GM21619 (cell line): ENCODE data around the gene OR7G1.

Source experiments
- ATAC-seq: cut with Tn5 transposase; IDR thresholded peaks from one replicate; pipeline ENCODE4 v1.9.1; 2021; ENCODE audit not compliant: unreplicated experiment

OR7G1 gene, protein sequence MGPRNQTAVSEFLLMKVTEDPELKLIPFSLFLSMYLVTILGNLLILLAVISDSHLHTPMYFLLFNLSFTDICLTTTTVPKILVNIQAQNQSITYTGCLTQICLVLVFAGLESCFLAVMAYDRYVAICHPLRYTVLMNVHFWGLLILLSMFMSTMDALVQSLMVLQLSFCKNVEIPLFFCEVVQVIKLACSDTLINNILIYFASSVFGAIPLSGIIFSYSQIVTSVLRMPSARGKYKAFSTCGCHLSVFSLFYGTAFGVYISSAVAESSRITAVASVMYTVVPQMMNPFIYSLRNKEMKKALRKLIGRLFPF

DNA sequence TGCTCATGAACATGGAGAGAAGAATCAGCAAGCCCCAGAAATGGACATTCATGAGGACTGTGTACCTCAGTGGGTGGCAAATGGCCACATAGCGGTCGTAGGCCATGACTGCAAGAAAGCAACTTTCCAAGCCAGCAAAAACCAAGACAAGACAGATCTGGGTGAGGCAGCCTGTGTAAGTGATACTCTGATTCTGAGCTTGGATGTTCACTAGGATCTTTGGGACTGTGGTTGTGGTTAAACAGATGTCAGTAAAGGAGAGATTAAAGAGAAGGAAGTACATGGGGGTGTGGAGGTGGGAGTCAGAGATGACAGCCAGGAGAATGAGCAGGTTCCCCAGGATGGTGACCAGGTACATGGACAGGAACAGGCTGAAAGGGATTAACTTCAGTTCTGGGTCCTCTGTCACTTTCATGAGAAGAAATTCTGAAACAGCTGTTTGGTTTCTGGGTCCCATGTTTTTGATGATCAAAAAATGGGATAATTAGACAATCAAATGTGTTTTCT is at the start of gene OR7G1:
OR7G1 (minus strand) TSS at position 457 of the 507 bp plus-strand sequence; CDS start at position 457, 0 bp downstream.
- no peak for ATAC-seq

DNA sequence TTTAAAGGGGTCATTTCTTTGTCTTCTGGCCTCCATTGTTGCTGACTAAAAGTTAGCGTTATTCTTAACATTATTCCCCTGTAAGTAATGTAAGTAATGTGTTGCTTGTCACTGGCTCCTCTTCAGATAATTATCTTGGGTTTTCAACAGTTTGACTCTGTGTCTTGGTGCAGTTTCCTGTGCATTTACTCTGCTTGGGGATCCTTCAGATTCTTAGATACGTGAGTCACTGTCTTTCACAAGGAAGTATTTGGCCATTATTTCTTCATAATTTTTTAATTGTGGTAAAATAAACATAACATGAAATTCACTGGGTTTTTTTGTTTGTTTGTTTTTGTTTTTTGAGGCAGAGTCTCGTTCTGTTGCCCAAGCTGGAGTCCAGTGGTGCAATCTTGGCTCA is 49.7 kb upstream of the OR7G1 start:
- ATAC-seq, result no peak

DNA sequence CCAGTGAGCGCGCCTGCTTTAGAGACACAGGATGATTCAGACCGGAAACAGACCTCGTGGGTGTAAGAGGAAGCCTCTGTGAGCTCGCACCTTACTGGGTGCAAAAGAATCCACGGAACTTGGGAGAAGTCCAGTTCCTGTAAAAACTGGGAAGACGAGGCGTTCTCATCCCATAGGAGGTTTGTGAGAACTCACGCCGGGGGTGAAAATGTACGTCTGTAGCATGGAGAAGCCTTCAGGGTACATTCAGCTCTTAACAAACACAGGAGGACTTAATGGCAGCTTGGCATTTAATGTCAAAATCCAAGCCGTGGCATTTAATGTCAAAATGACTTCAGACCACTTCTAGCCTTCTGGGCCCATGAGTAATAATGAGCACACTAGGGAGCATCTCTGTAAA is 45.9 kb upstream of the OR7G1 start:
- no peak for ATAC-seq

DNA sequence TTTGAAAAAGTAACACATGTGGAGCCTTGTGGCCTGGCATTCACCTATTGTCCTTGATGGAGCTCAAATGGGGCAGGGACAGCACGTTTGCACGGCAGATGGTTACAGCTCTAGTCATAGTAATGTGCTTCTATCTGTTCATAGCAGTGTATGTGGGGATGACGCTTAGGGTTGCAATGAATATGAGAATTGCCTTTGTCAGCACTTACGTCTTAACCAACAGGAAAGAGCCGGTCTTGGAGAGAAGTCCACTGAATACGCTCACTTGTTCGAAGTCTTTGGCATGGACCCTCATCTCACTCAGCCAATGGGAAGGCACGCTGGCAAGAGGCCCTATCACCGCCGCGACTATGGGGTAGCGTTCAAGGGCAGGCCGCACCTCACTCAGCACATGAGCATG is 44.3 kb upstream of the OR7G1 start:
- ATAC-seq, result no peak

DNA sequence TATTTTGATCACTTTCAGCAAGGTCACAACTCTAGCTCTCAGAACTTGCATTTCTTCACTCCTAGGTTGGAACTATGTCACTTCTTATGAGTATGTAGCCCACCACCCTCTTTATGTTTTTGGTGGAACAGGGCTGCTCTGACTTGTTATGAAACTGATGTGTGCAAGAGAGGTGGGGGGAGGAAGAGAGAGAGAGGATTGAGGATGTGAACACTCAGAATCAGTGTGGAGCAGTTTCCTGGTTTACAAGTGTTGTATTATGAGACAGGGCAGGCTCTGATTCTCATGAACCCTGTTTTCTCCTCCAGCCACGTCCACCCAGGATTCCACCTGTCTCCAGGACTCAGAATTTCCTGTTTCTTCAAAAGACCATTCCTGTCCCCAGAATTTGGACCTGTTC is 40.7 kb upstream of the OR7G1 start:
- no peak for ATAC-seq

DNA sequence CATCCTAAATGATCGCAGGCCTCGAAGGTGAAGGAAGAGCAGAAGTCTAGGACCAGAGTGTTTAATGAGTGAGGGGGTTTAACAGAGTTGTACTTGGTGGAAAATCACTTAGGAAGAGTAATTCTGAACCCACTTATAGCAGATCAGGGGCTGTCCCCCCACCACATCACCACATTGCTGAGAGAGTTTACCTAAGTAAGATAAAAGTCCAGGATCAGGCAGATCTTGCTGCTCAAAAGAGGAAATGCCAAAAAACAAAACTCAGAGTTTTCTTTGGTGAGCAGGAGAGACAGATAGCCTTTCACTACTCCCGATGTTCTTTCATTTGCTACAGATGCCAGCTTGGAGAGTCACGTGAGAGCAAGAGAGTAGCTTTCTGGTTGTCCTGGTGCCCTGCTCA is 40.0 kb upstream of the OR7G1 start:
- no peak for ATAC-seq

DNA sequence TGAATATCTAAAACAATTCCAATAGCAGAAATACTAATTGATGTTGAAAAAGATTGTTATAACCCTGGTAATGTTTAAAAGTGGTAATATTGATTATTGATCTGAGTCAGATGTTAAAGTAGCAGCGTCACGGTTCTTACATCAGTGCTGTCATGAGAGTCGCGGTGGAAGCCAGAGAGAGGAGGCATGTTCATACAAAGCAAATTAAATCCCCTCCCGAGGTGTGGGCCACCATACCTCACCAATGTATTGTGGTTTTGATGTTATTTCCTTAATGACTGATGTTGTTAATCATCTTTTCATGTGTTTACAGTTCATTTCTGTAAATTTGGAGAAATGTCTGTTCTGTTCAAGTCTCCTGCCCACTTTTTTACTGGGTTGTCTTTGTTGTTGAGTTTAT is 35.8 kb upstream of the OR7G1 start:
- no peak for ATAC-seq

DNA sequence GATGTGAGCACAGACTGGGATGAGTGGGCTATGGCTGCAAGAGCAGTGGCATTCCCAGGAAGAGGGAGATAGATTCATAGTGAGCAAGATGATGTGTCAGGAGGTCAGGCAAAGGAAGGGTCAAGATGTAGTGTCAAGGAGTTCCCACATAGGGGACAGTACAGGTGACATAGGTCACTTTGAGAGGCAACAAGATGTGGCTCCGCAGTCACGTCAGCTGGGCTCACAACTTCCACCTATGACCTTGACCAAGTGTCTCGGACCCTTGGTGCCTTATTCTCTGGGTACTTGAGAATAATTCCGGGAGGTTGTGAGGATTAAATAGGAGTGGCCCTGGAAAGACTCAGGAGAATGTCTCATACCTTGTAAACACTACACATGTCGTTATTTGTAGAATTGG is 35.1 kb upstream of the OR7G1 start:
- no peak for ATAC-seq

DNA sequence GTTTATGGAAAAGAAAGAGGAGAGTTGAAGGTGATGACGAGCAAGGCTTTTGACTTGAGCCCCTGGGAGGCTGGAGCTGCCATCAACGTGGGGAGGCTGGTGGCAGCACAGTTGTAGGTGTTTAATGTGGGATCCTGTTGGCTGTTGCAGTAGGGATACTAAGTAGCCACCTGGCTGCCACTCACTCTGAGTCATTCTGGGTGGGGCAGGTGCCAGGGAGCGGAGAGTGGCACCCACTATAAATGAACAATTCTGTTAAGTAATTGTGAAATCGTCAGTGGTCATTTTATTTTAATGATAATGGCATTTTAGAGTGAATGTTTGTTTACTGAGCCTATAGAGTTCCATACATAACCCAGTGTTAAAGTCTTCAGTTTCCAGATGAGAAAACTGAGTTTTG is 34.4 kb upstream of the OR7G1 start:
- ATAC-seq, result no peak

DNA sequence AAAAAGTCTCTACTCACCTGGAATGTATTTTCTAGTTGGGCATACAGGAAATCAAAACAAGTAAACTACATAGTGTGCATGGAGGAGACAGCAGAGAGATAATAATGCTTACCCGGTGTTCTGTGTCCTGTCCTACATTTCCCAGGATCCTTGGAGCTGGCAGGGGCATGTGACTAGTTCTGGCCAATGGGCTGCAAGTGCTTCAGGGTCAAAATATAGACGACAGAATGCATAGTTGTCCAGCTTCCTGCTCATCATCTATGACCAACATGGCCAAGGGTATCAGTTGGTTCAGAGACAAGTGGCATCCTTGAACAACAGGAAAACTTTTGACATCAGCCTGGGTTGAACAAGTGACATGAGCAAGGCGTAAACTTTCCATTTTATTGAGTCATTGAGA is 33.1 kb upstream of the OR7G1 start:
- no peak for ATAC-seq

DNA sequence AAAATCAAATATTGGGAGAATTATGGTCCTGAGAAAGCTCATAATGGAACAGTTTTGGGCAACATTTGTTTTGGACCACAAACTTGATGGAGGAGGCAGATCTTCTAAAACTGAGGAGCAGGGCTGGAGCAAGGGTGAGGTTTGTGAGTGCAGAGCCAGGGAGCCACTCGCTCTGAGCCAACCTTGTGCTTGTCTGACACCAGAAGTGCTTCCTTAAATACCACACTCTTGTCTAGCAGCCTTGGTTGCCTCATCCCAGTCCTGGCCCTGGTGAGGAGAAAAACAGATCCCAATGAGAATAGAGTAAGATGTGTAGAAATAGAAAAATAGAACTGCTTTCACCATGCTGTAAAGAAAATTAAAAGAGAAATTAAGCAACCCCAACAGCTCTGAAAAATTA is 31.3 kb upstream of the OR7G1 start:
- no peak for ATAC-seq

DNA sequence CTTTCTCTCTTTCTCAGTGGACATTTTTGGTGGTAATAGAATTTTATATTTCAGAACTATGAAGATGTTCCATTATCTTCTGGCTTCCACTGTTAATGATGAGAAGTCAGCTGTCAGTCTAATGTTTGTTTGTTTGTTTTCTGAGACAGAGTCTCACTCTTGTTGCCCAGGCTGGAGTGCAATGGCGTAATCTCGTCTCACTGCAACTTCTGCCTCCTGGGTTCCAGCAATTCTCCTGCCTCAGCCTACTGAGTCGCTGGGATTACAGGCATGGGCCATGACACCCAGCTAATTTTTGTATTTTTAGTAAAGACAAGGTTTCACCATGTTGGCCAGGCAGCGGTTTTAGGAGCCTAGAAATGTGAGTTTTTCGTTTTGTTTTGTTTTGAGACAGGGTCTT is 29.4 kb upstream of the OR7G1 start:
- ATAC-seq, result no peak

DNA sequence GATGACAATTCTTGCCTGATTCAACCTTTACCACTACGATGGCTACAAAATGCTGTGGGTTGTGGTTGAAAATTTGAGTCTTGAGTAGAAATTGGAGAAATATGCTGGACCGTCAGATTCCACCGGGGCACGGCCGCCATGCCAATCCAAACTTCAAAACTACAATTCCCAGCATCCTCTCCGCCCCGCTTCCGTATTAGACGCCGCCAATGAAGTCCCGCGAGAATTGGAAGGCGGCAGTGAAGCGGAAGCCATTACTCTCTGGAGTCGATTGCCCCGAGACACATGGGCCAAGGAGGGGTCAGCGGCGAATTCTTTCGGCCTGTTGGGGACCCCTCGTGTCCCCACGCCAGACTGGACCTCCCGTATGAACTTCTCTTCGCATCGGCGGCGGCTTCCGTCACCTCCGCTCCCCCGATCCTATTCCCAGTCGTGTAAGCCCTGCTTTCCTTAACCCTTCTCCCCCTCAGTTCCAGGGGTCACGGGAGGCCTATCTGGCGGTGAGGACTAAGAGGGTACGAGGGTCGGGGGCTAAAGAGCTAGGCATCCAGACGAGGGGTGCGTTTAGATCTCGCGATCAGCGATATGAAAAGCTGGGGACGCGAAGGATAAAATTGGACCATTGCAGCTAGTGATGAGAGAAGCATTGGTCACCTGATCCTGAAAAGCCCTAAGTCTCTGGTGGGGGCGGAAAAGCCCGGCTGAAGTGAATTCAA is 24.8 kb upstream of the OR7G1 start, which contains the start of gene ZNF317:
ZNF317 (plus strand) TSS at position 239 of the 716 bp plus-strand sequence. CDS start 15,620 bp downstream, outside the sequence.
- ATAC-seq, result peak; percentile 94

DNA sequence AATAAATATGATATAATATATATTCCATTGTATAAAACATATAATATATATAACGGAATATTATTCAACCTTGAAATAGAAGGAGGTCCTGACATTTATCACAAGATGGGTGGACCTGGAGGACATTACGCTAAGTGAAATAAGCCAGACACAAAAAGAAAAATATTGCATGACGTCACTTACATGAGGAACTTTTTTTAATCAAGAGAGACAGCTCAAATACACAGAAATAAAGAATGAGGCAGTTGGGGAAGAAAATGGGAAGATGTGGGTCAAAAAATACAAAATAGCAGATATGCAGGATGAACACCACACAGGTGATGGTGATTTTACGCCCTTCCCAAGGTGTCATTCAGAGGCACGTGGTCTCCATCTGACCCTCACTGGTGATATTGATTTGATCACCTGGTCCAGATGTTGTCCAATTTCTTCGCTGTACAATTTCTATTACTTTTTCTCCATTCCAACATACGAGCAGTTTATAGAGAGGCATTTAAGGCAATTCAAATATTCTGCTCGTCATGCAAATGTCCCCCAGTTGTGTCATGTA is 24.1 kb upstream of the OR7G1 start:
- peak; percentile 4 for ATAC-seq

DNA sequence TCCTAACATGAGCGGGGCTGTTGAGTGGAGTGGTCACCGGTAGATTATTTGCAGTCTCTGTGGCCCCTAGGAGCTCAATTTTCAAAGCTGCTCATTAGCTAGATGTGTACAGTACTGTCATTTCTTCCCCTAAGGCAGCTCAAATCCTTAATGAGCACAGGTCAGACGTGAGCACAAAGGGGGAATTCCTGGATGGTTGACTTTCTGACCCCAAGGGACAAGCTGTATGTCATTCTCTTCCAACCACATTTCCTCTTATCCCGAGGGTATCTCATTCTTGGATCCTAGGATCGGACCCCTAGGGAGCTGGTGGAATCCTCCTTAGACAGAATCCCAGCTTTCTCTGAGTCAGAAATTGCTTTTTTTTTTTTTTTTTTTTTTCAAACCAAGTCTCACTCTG is 16.9 kb upstream of the OR7G1 start:
- ATAC-seq, result no peak

DNA sequence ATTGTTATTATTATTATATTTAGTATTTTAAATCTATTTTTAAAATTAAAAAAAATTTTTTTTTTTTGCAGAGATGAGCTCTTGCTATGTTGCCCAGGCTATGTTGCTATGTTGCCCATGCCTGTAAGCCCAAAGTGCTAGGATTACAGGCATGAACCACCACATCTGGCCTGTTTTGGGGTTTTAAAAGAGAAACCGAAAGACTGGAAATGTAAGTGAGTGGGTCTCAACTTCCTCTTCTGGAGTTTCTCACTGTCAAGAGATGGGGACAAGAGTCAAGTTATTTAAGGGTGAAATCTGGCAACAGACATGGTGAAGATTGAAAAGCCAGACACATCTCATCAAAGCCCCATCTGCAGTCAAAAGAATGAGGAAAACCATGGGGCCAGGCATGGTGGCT is 15.4 kb upstream of the OR7G1 start:
- ATAC-seq, result no peak

DNA sequence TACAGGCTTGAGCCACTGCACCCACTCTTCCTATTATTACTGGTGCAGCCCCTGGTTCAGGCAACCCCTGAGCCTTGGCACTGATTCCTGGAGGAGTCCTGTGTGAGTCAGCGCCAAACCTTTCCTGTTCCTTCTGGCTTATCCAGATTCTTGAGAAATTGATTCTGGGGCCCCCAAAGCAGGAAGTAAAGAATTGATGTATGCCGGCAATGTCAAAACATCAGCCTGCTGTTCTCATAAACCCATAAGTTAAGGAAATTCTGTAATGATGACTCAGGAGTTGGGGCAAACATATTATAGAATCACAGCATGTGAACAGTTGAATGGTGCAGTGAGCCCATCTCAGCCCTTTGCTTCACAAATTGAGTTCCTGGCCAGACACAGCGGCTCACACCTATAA is 12.6 kb upstream of the OR7G1 start:
- no peak for ATAC-seq

DNA sequence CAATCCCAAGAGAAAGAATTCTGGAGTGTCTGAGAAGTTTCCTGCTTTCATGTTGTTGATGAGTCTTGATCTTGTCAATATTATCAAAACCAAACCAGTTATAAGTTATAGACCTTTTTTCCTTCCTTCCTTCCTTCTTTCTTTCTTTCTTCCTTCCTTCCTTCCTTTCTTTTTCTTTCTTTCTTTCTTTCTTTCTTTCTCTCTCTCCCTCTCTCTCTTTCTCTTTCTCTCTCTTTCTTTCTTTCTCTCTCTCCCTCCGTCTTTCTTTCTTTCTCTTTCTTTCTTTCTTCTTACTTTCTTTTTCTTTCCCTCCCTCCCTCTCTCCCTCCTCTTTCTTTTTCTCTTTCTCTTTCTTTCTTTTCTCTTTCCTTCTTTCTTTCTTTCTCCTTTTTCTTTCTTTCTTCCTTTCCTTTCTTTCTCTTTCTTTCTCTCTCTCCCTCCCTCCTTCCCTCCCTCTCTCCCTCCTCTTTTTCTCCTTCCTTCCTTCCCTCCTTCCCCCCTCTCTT is 11.4 kb upstream of the OR7G1 start, which contains the start of gene OR7G3:
OR7G3 (minus strand) TSS at position 51 of the 506 bp plus-strand sequence; CDS start at position 51, 0 bp downstream.
- ATAC-seq, result no peak

DNA sequence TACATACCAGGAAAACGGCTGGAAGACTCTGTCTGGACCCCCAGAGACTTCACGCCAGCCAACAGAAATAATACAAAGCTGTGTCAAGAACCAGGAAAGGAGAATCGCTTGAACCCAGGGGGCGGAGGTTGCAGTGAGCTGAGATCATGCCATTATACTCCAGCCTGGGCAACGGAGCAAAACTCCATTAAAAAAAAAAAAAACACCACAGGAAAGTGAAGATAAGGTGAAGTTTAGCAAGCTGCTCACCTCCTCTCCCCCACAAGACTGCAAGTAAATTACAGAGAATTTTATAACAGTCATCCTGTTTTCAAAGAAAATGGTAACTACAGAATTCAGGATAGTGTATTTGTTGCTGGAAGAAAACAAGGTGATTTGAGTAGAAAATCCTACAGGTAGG is 984 bp upstream of the OR7G1 start:
- ATAC-seq, result no peak

DNA sequence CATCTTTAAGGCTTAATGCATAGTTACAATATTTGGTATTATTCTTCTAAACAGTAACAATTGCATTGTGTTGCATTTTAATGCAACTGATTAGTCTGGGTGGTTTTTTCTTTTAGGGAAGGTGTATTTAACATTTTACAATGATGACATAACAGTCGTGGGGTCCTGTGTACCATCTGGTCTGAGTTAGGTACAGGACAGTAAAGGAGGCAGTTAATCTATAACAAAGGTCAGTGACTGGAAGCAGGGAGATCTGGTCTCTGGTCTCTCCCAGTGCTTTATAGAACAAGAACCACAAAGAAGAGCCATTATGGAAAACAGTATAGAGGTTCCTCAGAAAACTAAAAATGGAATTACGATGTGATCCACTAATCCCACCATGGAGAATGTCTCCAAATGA is 5.6 kb downstream of the OR7G1 start:
- no peak for ATAC-seq

DNA sequence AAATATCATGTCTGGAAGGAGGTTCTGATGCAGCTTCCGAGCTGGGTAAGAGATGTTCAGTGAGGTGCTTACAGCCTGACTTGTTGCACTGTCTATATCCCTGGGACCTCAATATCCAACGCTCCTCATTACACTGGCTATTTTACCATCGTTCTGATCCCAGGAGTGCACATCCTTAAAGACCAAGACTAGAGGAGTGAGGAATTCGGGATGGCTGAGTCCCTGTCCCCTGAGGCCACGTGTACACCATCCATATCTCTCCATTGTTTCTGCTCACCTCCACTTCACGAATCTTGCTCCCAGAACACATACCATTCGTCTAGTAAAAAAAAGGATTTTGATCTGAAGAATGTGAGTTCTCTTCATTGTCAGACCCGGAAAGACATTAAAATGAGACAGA is 8.2 kb downstream of the OR7G1 start, which contains the start of gene OR7G2:
OR7G2 (minus strand) TSS at position 101 of the 400 bp plus-strand sequence. CDS start 4,232 bp downstream, outside the sequence.
- ATAC-seq, result no peak

DNA sequence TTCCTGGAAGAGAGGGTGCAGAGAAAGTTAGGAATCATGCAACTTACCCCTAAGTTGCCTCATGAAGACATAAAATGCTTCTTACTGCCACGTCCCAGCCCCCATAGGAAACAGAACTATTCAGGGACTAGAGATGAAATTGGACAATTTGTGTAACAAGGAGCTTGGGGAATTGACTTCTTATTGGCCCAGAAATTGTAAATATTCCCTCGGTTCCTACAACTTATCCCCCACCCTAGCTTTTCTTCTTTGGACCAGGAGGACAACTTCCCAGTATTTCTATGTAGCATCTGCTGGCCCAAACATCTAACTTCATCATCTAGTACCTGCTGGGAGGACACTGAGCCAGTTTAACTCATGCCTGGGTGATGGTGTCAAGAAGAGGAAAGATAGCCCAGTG is 28.8 kb downstream of the OR7G1 start, which contains the start of gene OR1M1:
OR1M1 (plus strand) TSS at position 301 of the 400 bp plus-strand sequence. CDS start 6,184 bp downstream, outside the sequence.
- no peak for ATAC-seq
